SK-MEL-5 (cell line): ENCODE results near the gene CELSR3. TPM values are rescaled to one million over a fixed set of nuclear protein-coding genes. Genes with fewer than 3 reads are reported as not detected.

Experiments
- small RNA-seq, 2 experiments: library from RNA; depleted of rRNA; stranded (forward); fragments of <200 nt; gene quantifications; one replicate each; pipeline ENCODE3, GENCODE V24; 2014
- total RNA-seq: library from RNA; depleted of rRNA; stranded (reverse); fragments of >200 nt; shearing (Covaris generic); gene quantifications from 2 replicates; pipeline ENCODE4 v1.2.3, GENCODE V29; 2014; rRNA removed

CELSR3 gene
- total RNA-seq, 1 experiment from 2014 or later = 3.2 TPM

Small RNAs within 50 kb of the gene (small RNA-seq; reads per million reads assigned to genes)
- 0 reads per million in 2 experiments for gene AC141002.1

Other genes with a start within 250 kb of the CELSR3 start
- 4.9 and 7.4 TPM in 2 replicates for gene PLXNB1, start 232.8 kb downstream of the CELSR3 start, total RNA-seq
- 41.6 and 43.8 TPM in 2 replicates for gene CCDC51, start 222.8 kb downstream of the CELSR3 start, total RNA-seq
- 412 and 439 TPM in 2 replicates for gene TMA7, start 222.6 kb downstream of the CELSR3 start, total RNA-seq
- 5.5 and 7.7 TPM in 2 replicates for gene ATRIP, start 216.1 kb downstream of the CELSR3 start, total RNA-seq
- gene SHISA5, start 158.7 kb downstream of the CELSR3 start, total RNA-seq = 120 and 131 TPM in 2 replicates
- gene PFKFB4, start 106.1 kb downstream of the CELSR3 start, total RNA-seq = 39.3 and 44.7 TPM in 2 replicates
- gene UCN2, start 99.1 kb downstream of the CELSR3 start, total RNA-seq = 14.9 and 18.8 TPM in 2 replicates
- gene COL7A1, start 67.6 kb downstream of the CELSR3 start, total RNA-seq = 0.26 and 2.0 TPM in 2 replicates
- gene UQCRC1, start 53.2 kb downstream of the CELSR3 start, total RNA-seq = 288 and 322 TPM in 2 replicates
- gene TMEM89, start 41.1 kb downstream of the CELSR3 start, total RNA-seq = not detected in 2 replicates
- 26.3 and 27.1 TPM in 2 replicates for gene SLC26A6, start 27.4 kb downstream of the CELSR3 start, total RNA-seq
- 15.9 and 16.6 TPM in 2 replicates for gene NCKIPSD, start 23.0 kb upstream of the CELSR3 start, total RNA-seq
- gene IP6K2, start 54.3 kb upstream of the CELSR3 start, total RNA-seq = 53.7 and 55.7 TPM in 2 replicates
- gene PRKAR2A, start 185.0 kb upstream of the CELSR3 start, total RNA-seq = 34.9 and 35.1 TPM in 2 replicates
- 21.4 and 26.5 TPM in 2 replicates for gene SLC25A20, start 236.0 kb upstream of the CELSR3 start, total RNA-seq